Brain microvascular endothelial cell (primary cell): ENCODE measurements around the gene MTR.

ENCODE experiments used
- DNase-seq: peaks from one replicate; pipeline ENCODE4 v3.0.0-alpha.2; 2020
- H3K27ac ChIP-seq: fragments of 250-450 bp; sonication (Bioruptor Pico); 2 replicates; pipeline ENCODE4 v1.5.1; 2020; ENCODE audit warnings: mild to moderate bottlenecking, moderate library complexity
- H3K27me3 ChIP-seq: fragments of 250-450 bp; sonication (Bioruptor Pico); replicated peaks from 2 replicates; pipeline ENCODE4 v1.5.1; 2020; ENCODE audit warnings: mild to moderate bottlenecking
- H3K36me3 ChIP-seq: fragments of 250-450 bp; sonication (Bioruptor Pico); replicated peaks from 2 replicates; pipeline ENCODE4 v1.5.1; 2020; ENCODE audit warnings: mild to moderate bottlenecking
- H3K4me3 ChIP-seq: 2 replicates; pipeline ENCODE4 v1.5.1; 2011; ENCODE audit warnings: low read depth, mild to moderate bottlenecking, control low read depth, low read length, moderate library complexity
- CTCF ChIP-seq: IDR thresholded peaks from 2 replicates; pipeline ENCODE4 v1.5.1; 2011; ENCODE audit warnings: low read depth, mild to moderate bottlenecking, moderate library complexity, low read length, control low read depth, inconsistent platforms; ENCODE audit errors: missing control alignments
- in situ Hi-C: cut with HindIII; loops from 2 replicates; pipeline ENCODE4 v1.10.0; 2017; ENCODE audit warnings: low sequenced_read_pairs, low pct_ligation_motif_present

Gene MTR

DNA sequence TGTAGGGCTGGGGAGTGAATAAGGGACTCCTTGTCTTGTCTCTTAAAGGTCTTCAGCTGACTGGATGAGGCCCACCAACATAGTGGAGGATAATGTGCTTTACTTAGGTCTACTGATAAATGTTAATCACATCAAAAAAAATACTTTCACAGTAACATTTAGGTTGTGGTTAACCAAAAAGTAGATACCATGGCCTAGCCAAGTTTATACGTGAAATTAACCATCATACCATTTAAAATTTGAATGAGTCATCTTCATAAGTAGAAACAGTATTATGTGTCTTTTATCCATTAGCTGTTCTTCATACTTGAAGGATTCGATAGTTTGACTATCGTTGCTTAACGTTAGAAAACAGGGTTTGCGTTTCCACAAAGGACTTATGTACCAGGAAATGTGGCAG is 80.9 kb downstream of the MTR start:
- no peak for DNase-seq
- in situ Hi-C loops = no loop called here
- TF ChIP-seq CTCF = no peak
- Histone ChIP-seq H3K27me3 (no peaks in the 10 kb centered on the region), H3K4me3 (no peak overlapping the region), H3K36me3 (peaks cover 2% of the 10 kb centered on the region), H3K27ac (no peak overlapping the region)

GRCh38 chr1:236877661-236878060 is 82.6 kb downstream of the MTR start:
- in situ Hi-C loops = no loop called here

GRCh38 chr1:236880209-236880608 is 85.1 kb downstream of the MTR start:
- no peak for TF ChIP-seq CTCF
- Histone ChIP-seq H3K27me3 (no peaks in the 10 kb centered on the region), H3K4me3 (no peak overlapping the region), H3K36me3 (no peaks in the 10 kb centered on the region), H3K27ac (no peak overlapping the region)
- in situ Hi-C loops = no loop called here
- no peak for DNase-seq

More at GRCh38 chr1:236877661-236878060, 82.6 kb downstream of the MTR start:
- TF ChIP-seq CTCF = no peak
- peaks cover 2% of the 10 kb centered on the region for H3K36me3 ChIP-seq
- H3K27ac ChIP-seq = no peak overlapping the region
- no peak overlapping the region for H3K4me3 ChIP-seq
- no peaks in the 10 kb centered on the region for H3K27me3 ChIP-seq
- DNase-seq = no peak

- no peak for TF ChIP-seq CTCF
- H3K27me3 ChIP-seq = no peaks in the 10 kb centered on the region
- peaks cover 3% of the 10 kb centered on the region for H3K36me3 ChIP-seq
- H3K27ac ChIP-seq = no peak overlapping the region
- no peak for DNase-seq
- H3K4me3 ChIP-seq = no peak overlapping the region
- in situ Hi-C loops = no loop called here
Measured at GRCh38 chr1:236882678-236883077, 87.6 kb downstream of the MTR start.

DNA sequence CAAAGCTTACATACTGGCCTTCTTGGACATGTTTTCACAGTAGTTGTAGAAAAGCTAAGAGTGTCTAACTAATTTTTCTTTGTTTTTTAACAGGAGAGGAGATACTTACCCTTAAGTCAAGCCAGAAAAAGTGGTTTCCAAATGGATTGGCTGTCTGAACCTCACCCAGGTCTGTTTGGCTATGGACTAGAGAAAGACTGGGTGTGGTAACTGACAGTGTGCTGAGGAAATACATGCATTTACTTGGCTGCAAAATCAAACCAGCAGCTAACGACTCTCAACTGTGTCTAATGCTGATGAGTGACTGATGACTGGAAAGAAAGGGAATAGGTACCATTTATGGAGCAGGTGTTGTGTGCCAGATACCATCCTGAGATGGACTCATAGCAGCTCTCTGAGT is 91.1 kb downstream of the MTR start:
- peaks cover 11% of the 10 kb centered on the region for H3K36me3 ChIP-seq
- no peak for TF ChIP-seq CTCF
- H3K4me3 ChIP-seq = no peak overlapping the region
- in situ Hi-C loops = no loop called here
- no peak overlapping the region for H3K27ac ChIP-seq
- H3K27me3 ChIP-seq = no peaks in the 10 kb centered on the region
- no peak for DNase-seq

DNA sequence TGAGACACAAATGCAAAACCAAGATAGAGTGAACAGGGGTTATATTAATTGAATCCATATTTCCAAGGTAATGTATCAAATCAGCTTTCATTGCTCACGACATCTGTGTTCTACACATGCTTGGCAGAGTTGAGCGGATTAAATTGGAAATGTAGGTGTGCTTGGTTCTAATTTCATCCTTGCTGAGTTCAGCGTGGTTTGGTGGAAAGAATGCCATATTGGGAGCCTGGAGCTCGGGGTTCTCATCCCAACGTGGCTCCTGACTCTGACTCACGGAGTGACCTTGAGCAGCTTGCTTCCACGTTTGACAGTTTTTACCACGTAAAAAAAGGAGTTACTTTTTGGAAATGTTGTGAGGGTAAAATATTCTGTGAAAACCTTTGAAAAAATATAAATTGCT is 92.0 kb downstream of the MTR start:
- no peak overlapping the region for H3K4me3 ChIP-seq
- in situ Hi-C loops = no loop called here
- DNase-seq = no peak
- no peaks in the 10 kb centered on the region for H3K27me3 ChIP-seq
- H3K36me3 ChIP-seq = peaks cover 15% of the 10 kb centered on the region
- no peak overlapping the region for H3K27ac ChIP-seq
- no peak for TF ChIP-seq CTCF
